HCT116 (cell line): Measurements from ENCODE around the gene CDKAL1. TPM values are rescaled to one million over a fixed set of nuclear protein-coding genes. Genes with fewer than 3 reads are reported as not detected.

Source experiments
- ATAC-seq: fragments of 200-7000 bp; cut with Tn5 transposase; 2 replicates; pipeline ENCODE4 v1.9.1; 2020; ENCODE audit warnings: mild to moderate bottlenecking, moderate library complexity
- BruUV-seq: library from RNA; stranded (reverse); fragments of 400-500 nt; replicated peaks from 2 replicates; lab custom pipeline; 2021; lab: Mats Ljungman, UMichigan
- CTCF ChIA-PET: fragments of 300-600 bp; sonication (Branson Sonifier 250); formaldehyde crosslinking; loops from one replicate; lab custom pipeline; 2021; ENCODE audit warnings: antibody characterized with exemption; lab: Charles Lee
- POLR2A ChIA-PET: fragments of 300-600, 350-600 bp; sonication (Branson Sonifier 250); formaldehyde crosslinking; loops from one replicate; lab custom pipeline; 2021; ENCODE audit warnings: antibody characterized with exemption; lab: Charles Lee
- RAD21 ChIA-PET, 2 experiments: fragments of 300-600 bp; sonication (Branson Sonifier 250); formaldehyde crosslinking; loops; one replicate each; lab custom pipeline; 2023; ENCODE audit warnings: low total read pairs in 2 of 2; ENCODE audit not compliant: uncharacterized antibody in 2 of 2, unreplicated experiment in 2 of 2, low non-redundant PET in 1 of 2; lab: Charles Lee
- DNase-seq: peaks from one replicate; pipeline ENCODE4 v3.0.0-alpha.2; 2010; ENCODE audit warnings: low read depth, low spot score
- H2AFZ ChIP-seq: fragments of 200-600 bp; shearing (Covaris generic), sonication (generic); 2 replicates; pipeline ENCODE4 v1.6.1; 2017; ENCODE audit warnings: low read depth, mixed run types, mixed read lengths, antibody characterized with exemption, low read length; ENCODE audit not compliant: poor library complexity, severe bottlenecking
- H3K27ac ChIP-seq: 2 replicates; pipeline ENCODE4 v1.5.1; 2012; ENCODE audit warnings: low read depth, low read length
- H3K27me3 ChIP-seq: fragments of 200-600 bp; sonication (generic); 2 replicates; pipeline ENCODE4 v1.6.1; 2016; ENCODE audit warnings: mixed run types, low read length, mixed read lengths; ENCODE audit not compliant: insufficient read depth
- H3K36me3 ChIP-seq, 2 experiments: fragments of 200-500 bp in 1 of 2; fragments of 200-600 bp in 1 of 2; sonication (Bioruptor generic) in 1 of 2; sonication (generic) in 1 of 2; 2 replicates each; pipeline versions ENCODE4 v1.5.1 to v1.6.1; 2014 to 2016; ENCODE audit warnings: low read length in 2 of 2, inconsistent platforms in 1 of 2, mixed read lengths in 1 of 2, mixed run types in 1 of 2; ENCODE audit not compliant: insufficient read depth in 2 of 2, control insufficient read depth in 1 of 2
- H3K4me1 ChIP-seq, 2 experiments: fragments of 200-600 bp in 1 of 2; sonication (generic) in 1 of 2; 2 replicates each; pipeline versions ENCODE4 v1.5.1 to v1.6.1; 2012 to 2017; ENCODE audit warnings: low read length in 2 of 2, inconsistent platforms in 1 of 2, mild to moderate bottlenecking in 1 of 2, mixed read lengths in 1 of 2, mixed run types in 1 of 2, moderate library complexity in 1 of 2; ENCODE audit not compliant: insufficient read depth in 2 of 2, control insufficient read depth in 1 of 2
- H3K4me2 ChIP-seq: fragments of 200-600 bp; sonication (generic); 2 replicates; pipeline ENCODE4 v1.6.1; 2017; ENCODE audit warnings: mixed run types, low read length, mixed read lengths
- H3K4me3 ChIP-seq, 2 experiments: fragments of 200-600 bp in 1 of 2; sonication (generic) in 1 of 2; replicated peaks in 1 of 2; 2 replicates each; pipeline ENCODE4 v1.5.1; 2011 to 2016; ENCODE audit warnings: low read length in 2 of 2, control low read depth in 1 of 2, low read depth in 1 of 2, mild to moderate bottlenecking in 1 of 2, mixed read lengths in 1 of 2, mixed run types in 1 of 2
- H3K79me2 ChIP-seq: fragments of 200-600 bp; sonication (generic); 2 replicates; pipeline ENCODE4 v1.6.1; 2017; ENCODE audit warnings: mild to moderate bottlenecking, mixed run types, low read length, moderate library complexity, mixed read lengths; ENCODE audit not compliant: insufficient read depth
- H3K9ac ChIP-seq: fragments of 200-600 bp; sonication (generic); 2 replicates; pipeline ENCODE4 v1.6.1; 2016; ENCODE audit warnings: low read length, mixed read lengths
- H3K9me2 ChIP-seq: fragments of 200-600 bp; sonication (generic), shearing (Covaris generic); 2 replicates; pipeline ENCODE4 v1.6.1; 2017; ENCODE audit warnings: mixed run types, mild to moderate bottlenecking, moderate library complexity; ENCODE audit not compliant: insufficient read depth
- H3K9me3 ChIP-seq, 2 experiments: fragments of 200-500 bp in 1 of 2; fragments of 200-600 bp in 1 of 2; sonication (Bioruptor generic) in 1 of 2; sonication (generic) in 1 of 2; 2 replicates each; pipeline ENCODE4 v1.6.1; 2014 to 2017; ENCODE audit warnings: low read length in 2 of 2, mixed read lengths in 2 of 2, inconsistent platforms in 1 of 2, low read depth in 1 of 2, mild to moderate bottlenecking in 1 of 2, mixed run types in 1 of 2, moderate library complexity in 1 of 2; ENCODE audit not compliant: control insufficient read depth in 1 of 2, insufficient read depth in 1 of 2
- H4K20me1 ChIP-seq: fragments of 200-600 bp; sonication (generic), shearing (Covaris generic); 2 replicates; pipeline ENCODE4 v1.6.1; 2017; ENCODE audit warnings: mixed run types, mild to moderate bottlenecking, moderate library complexity; ENCODE audit not compliant: insufficient read depth
- CBX3 ChIP-seq: IDR thresholded peaks from 2 replicates; pipeline ENCODE4 v1.6.1; 2012; ENCODE audit warnings: low read depth
- CEBPB ChIP-seq: IDR thresholded peaks from 2 replicates; pipeline ENCODE4 v1.6.1; 2012; ENCODE audit warnings: low read depth
- CTCF ChIP-seq, 3 experiments: fragments of 200-600 bp in 1 of 3; sonication (generic) in 1 of 3; IDR thresholded peaks in 2 of 3; conservative IDR thresholded peaks in 1 of 3; 2 replicates each; pipeline ENCODE4 v1.5.1; 2012 to 2017; ENCODE audit warnings: low read depth in 2 of 3, low read length in 2 of 3, antibody characterized with exemption in 1 of 3, borderline replicate concordance in 1 of 3, control low read depth in 1 of 3, mild to moderate bottlenecking in 1 of 3, mixed read lengths in 1 of 3, mixed run types in 1 of 3, moderate library complexity in 1 of 3; ENCODE audit not compliant: insufficient read depth in 1 of 3
- EGR1 ChIP-seq: IDR thresholded peaks from 2 replicates; pipeline ENCODE4 v1.6.1; 2012; ENCODE audit warnings: low read depth
- ELF1 ChIP-seq: IDR thresholded peaks from 2 replicates; pipeline ENCODE4 v1.6.1; 2012; ENCODE audit warnings: low read depth, borderline replicate concordance
- EZH2phosphoT487 ChIP-seq: fragments of 200-600 bp; IDR thresholded peaks from 2 replicates; pipeline ENCODE4 v1.6.1; 2018; ENCODE audit warnings: antibody characterized with exemption, borderline replicate concordance
- FOSL1 ChIP-seq: IDR thresholded peaks from 2 replicates; pipeline ENCODE4 v1.6.1; 2012; ENCODE audit warnings: low read depth
- POLR2A ChIP-seq: IDR thresholded peaks from 2 replicates; pipeline ENCODE4 v1.7.0; 2011; ENCODE audit warnings: borderline replicate concordance; ENCODE audit not compliant: insufficient read depth, insufficient read length; ENCODE audit errors: extremely low read depth
- REST ChIP-seq: IDR thresholded peaks from 2 replicates; pipeline ENCODE4 v1.6.1; 2012; ENCODE audit warnings: low read depth
- SIN3A ChIP-seq: IDR thresholded peaks from 2 replicates; pipeline ENCODE4 v1.6.1; 2012; ENCODE audit warnings: low read depth
- SP1 ChIP-seq: IDR thresholded peaks from 2 replicates; pipeline ENCODE4 v1.6.1; 2012; ENCODE audit warnings: low read depth
- SRF ChIP-seq: IDR thresholded peaks from 2 replicates; pipeline ENCODE4 v1.6.1; 2012; ENCODE audit warnings: low read depth
- TCF7L2 ChIP-seq: IDR thresholded peaks from 2 replicates; pipeline ENCODE4 v1.7.0; 2011; ENCODE audit warnings: borderline replicate concordance, inconsistent platforms; ENCODE audit not compliant: insufficient read depth, insufficient read length; ENCODE audit errors: extremely low read depth
- ZBTB33 ChIP-seq: IDR thresholded peaks from 2 replicates; pipeline ENCODE4 v1.6.1; 2011; ENCODE audit warnings: mild to moderate bottlenecking, low read length, moderate library complexity; ENCODE audit not compliant: insufficient replicate concordance; ENCODE audit errors: extremely low read depth
- intact Hi-C: fragments of 100-400 bp; cut with micrococcal nuclease; formaldehyde crosslinking; loops from 2 replicates; pipeline ENCODE4 v1.10.0; 2022
- total RNA-seq: library from RNA; stranded (reverse); gene quantifications from one replicate; pipeline ENCODE4 v1.2.1, GENCODE V29; 2021; ENCODE audit not compliant: unreplicated experiment

Gene CDKAL1
- total RNA-seq, 1 experiment from 2014 or later: 14.9 TPM

GRCh38 chr6:21264288-21265033 is 730.2 kb downstream of the CDKAL1 start:
- ChIA-PET POLR2A (no interaction called here), RAD21 (interaction anchor here in 1 of 2 experiments (0.6 kb wide), 1 partner anchor 12 kb away, joined by 6 read pairs; no protein-coding TSS in a partner anchor), CTCF (no interaction called here)
- TF ChIP-seq ELF1 (no peak), ZBTB33 (no peak), SIN3A (no peak), CBX3 (no peak), CEBPB (no peak), CTCF (IDR thresholded peaks at IDR 0.05 in 2 of 3, conservative IDR thresholded peaks at IDR 0.05 in 1 of 3; ENCODE audit: borderline replicate concordance in 1 of 3, insufficient read depth in 1 of 3, low read depth in 2 of 3, low read length in 2 of 3) (no peak), REST (no peak), SRF (no peak), FOSL1 (no peak), POLR2A (no peak), EZH2phosphoT487 (no peak), EGR1 (no peak), SP1 (no peak), TCF7L2 (no peak)
- Histone ChIP-seq H3K27me3 (no peaks in the 10 kb centered on the region), H2AFZ (no peak overlapping the region), H3K4me2 (no peak overlapping the region), H3K9ac (no peak overlapping the region), H3K9me3 (no peaks in the 10 kb centered on the region), H3K4me3 (no peak overlapping the region), H3K36me3 (no peaks in the 10 kb centered on the region), H3K9me2 (0 out of 2 replicates have a peak, but pooled peaks cover 2% of the 10 kb centered on the region), H3K4me1 (peaks cover 0 to 8% of the 10 kb centered on the region in 2 experiments; a peak in 1 of 4 replicates), H4K20me1 (no peaks in the 10 kb centered on the region), H3K27ac (no peak overlapping the region), H3K79me2 (no peaks in the 10 kb centered on the region)
- DNase-seq (no peak), ATAC-seq (no peak)
- BruUV-seq: no TSS peak
- intact Hi-C loops: no loop called here
